PC-3 (cell line): ENCODE data around the gene PTGES3L.
"Not testable (repeated sequence)": the region's sequence is repeated elsewhere in the genome, so short reads cannot be mapped to it uniquely, and the experiment has no call there.

Experiments
- CTCF ChIP-seq: fragments of 300-600 bp; sonication (generic); conservative IDR thresholded peaks from 2 replicates; pipeline ENCODE4 v1.5.1; 2017; ENCODE audit warnings: antibody characterized with exemption, low read depth, mild to moderate bottlenecking, low read length
- EZH2 ChIP-seq: fragments of 300-600 bp; sonication (generic); IDR thresholded peaks from one replicate; pipeline ENCODE4 v1.6.1; 2017; ENCODE audit warnings: antibody characterized with exemption, mild to moderate bottlenecking, low read length; ENCODE audit not compliant: unreplicated experiment
- EZH2phosphoT487 ChIP-seq: fragments of 300-600 bp; sonication (generic); IDR thresholded peaks from 2 replicates; pipeline ENCODE4 v1.6.1; 2018; ENCODE audit warnings: mild to moderate bottlenecking, antibody characterized with exemption, low read length, borderline replicate concordance

- TF ChIP-seq CTCF, EZH2, EZH2phosphoT487: not testable (repeated sequence)
These were observed 56.4 kb downstream of the PTGES3L start for GRCh38 chr17:42923472-42923871.
